Endodermal cell (in vitro differentiated cells): Measurements from ENCODE around the gene TRIM44. TPM values are rescaled to one million over a fixed set of nuclear protein-coding genes. Genes with fewer than 3 reads are reported as not detected.

Source experiments
- DNase-seq: peaks from one replicate; pipeline ENCODE4 v3.0.0-alpha.2; 2017
- H3K27ac ChIP-seq: 2 replicates; pipeline ENCODE4 v1.5.1; 2013; ENCODE audit warnings: mild to moderate bottlenecking, low read depth, low read length, moderate library complexity
- H3K27me3 ChIP-seq: 2 replicates; pipeline ENCODE4 v1.6.1; 2013; ENCODE audit warnings: mild to moderate bottlenecking, low read length, moderate library complexity; ENCODE audit not compliant: insufficient read depth, control insufficient read depth, poor library complexity, severe bottlenecking
- H3K36me3 ChIP-seq: 2 replicates; pipeline ENCODE4 v1.7.0; 2013; ENCODE audit warnings: mild to moderate bottlenecking, low read length, moderate library complexity; ENCODE audit not compliant: control insufficient read depth, insufficient read depth
- H3K4me1 ChIP-seq: one replicate; pipeline ENCODE4 v1.7.0; 2013; ENCODE audit warnings: low read length; ENCODE audit not compliant: control insufficient read depth, insufficient read depth
- H3K4me3 ChIP-seq: 2 replicates; pipeline ENCODE4 v1.5.1; 2013; ENCODE audit warnings: mild to moderate bottlenecking, low read length, moderate library complexity
- H3K9ac ChIP-seq: 2 replicates; pipeline ENCODE4 v1.6.1; 2013; ENCODE audit warnings: mild to moderate bottlenecking, low read length, moderate library complexity; ENCODE audit not compliant: poor library complexity, severe bottlenecking; ENCODE audit errors: extremely low read depth
- H3K9me3 ChIP-seq: 2 replicates; pipeline ENCODE4 v1.6.1; 2013; ENCODE audit warnings: mild to moderate bottlenecking, low read length, moderate library complexity; ENCODE audit not compliant: control insufficient read depth
- H3K27ac Mint-ChIP-seq: 2 replicates; pipeline ENCODE4 v1.8.0; 2020; ENCODE audit warnings: mixed read lengths
- H3K27me3 Mint-ChIP-seq: 2 replicates; pipeline ENCODE4 v1.8.0; 2021; ENCODE audit warnings: mild to moderate bottlenecking, mixed read lengths; ENCODE audit not compliant: insufficient read depth
- H3K36me3 Mint-ChIP-seq: 2 replicates; pipeline ENCODE4 v1.8.0; 2020; ENCODE audit warnings: low read depth, mixed read lengths
- H3K4me1 Mint-ChIP-seq: 2 replicates; pipeline ENCODE4 v1.8.0; 2020; ENCODE audit warnings: mixed read lengths
- H3K4me3 Mint-ChIP-seq: 2 replicates; pipeline ENCODE4 v1.8.0; 2020; ENCODE audit warnings: mild to moderate bottlenecking, moderate library complexity, mixed read lengths
- H3K9me3 Mint-ChIP-seq: 2 replicates; pipeline ENCODE4 v1.8.0; 2020; ENCODE audit warnings: mild to moderate bottlenecking, mixed read lengths
- WGBS, 2 experiments: methylation state at CpG; one replicate each; pipeline versions ENCODE4 v1.1.5 to v1.1.7; 2013; ENCODE audit warnings: missing lambda C conversion rate in 2 of 2, mixed read lengths in 1 of 2; ENCODE audit not compliant: insufficient coverage in 1 of 2, insufficient read length in 1 of 2; 5-methylcytosine and 5-hydroxymethylcytosine counted together
- total RNA-seq, 2 donors: library from RNA; stranded (reverse); fragmentation: NEBNext Ultra II Directional in 1 of 2; extraction: Animal tissue kit (Norgen Biotek cat#: 25700) in 1 of 2; gene quantifications; 2 replicates in 1 of 2; 3 replicates in 1 of 2; pipeline ENCODE4 v1.2.1, GENCODE V29; 2021
- TF ChIP-seq, protein P1 (sequence below): fragments of 200-600 bp; sonication (generic); conservative IDR thresholded peaks from 2 replicates; pipeline ENCODE4 v1.5.0; 2021; ENCODE audit warnings: antibody characterized with exemption, mild to moderate bottlenecking

The TRIM44 gene
- total RNA-seq, 2 donors from 2014 or later: 48.5 to 63.8 TPM

DNA sequence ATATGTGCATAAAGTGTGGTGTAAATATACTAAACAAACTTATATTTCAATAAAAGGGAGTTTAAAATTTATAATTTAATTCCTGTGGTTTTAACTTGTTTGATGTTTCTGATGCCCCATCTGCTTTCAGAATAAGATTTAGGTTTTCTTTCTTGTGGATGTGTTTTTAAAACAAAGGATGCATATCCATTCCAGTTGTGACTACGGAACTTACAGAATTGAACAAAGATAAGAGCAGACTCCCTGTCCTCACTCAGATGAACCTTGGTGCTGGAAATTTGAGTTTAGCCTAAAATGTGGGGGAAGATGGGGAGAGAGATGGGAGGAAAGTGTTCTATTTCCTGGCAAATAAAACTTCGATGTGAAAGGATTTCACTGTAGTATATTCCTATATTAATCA, 41.8 kb upstream of the TRIM44 start:
- 75 to 100% methylated on average over 1 to 2 of the region's 2 CpGs for WGBS, 2 experiments
- Histone ChIP-seq H3K27me3 (peaks cover 32% of the 10 kb centered on the region), H3K27ac (no peak overlapping the region), H3K4me1 (peaks cover 3% of the 10 kb centered on the region), H3K9ac (peak overlapping the region; percentile 67), H3K4me3 (peak overlapping the region; percentile 85), H3K9me3 (no peaks in the 10 kb centered on the region), H3K36me3 (no peaks in the 10 kb centered on the region)
- Mint-ChIP-seq H3K27me3 (peaks cover 71% of the 10 kb centered on the region), H3K4me1 (peaks cover 2% of the 10 kb centered on the region), H3K36me3 (no peaks in the 10 kb centered on the region), H3K9me3 (peaks cover 1% of the 10 kb centered on the region), H3K27ac (no peak overlapping the region), H3K4me3 (peak overlapping the region; percentile 66)
- no peak for DNase-seq
- TF ChIP-seq, protein P1, sequence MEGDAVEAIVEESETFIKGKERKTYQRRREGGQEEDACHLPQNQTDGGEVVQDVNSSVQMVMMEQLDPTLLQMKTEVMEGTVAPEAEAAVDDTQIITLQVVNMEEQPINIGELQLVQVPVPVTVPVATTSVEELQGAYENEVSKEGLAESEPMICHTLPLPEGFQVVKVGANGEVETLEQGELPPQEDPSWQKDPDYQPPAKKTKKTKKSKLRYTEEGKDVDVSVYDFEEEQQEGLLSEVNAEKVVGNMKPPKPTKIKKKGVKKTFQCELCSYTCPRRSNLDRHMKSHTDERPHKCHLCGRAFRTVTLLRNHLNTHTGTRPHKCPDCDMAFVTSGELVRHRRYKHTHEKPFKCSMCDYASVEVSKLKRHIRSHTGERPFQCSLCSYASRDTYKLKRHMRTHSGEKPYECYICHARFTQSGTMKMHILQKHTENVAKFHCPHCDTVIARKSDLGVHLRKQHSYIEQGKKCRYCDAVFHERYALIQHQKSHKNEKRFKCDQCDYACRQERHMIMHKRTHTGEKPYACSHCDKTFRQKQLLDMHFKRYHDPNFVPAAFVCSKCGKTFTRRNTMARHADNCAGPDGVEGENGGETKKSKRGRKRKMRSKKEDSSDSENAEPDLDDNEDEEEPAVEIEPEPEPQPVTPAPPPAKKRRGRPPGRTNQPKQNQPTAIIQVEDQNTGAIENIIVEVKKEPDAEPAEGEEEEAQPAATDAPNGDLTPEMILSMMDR: no peak

DNA sequence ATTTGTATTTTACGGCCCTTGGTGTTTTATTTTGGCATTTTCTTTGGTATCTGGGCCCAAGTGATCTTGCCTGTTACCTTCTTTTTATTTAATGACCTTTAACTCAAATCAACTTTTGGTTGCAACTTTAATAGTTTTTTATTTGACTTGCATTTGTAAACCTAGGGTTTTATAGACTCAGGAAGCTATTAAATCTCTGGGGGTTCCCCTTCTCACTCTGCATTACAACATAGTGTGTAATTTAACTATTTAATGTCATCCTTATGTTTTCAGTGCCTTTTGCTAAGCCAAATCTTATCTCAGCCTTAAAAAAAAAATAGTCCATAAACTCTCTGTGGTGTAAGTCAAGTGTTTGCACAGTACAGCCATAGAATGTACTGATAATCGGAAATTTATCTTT, 41.0 kb upstream of the TRIM44 start:
- Histone ChIP-seq H3K9ac (no peak overlapping the region), H3K9me3 (no peaks in the 10 kb centered on the region), H3K4me3 (peak overlapping the region; percentile 85), H3K36me3 (no peaks in the 10 kb centered on the region), H3K27me3 (peaks cover 39% of the 10 kb centered on the region), H3K4me1 (no peaks in the 10 kb centered on the region), H3K27ac (no peak overlapping the region)
- Mint-ChIP-seq H3K9me3 (peaks cover 1% of the 10 kb centered on the region), H3K4me3 (no peak overlapping the region), H3K4me1 (peaks cover 2% of the 10 kb centered on the region), H3K27me3 (peaks cover 79% of the 10 kb centered on the region), H3K27ac (no peak overlapping the region), H3K36me3 (no peaks in the 10 kb centered on the region)
- 80 to 100% methylated on average over 2 of the region's 2 CpGs for WGBS, 2 experiments
- DNase-seq: no peak
- TF ChIP-seq, protein P1: no peak

DNA sequence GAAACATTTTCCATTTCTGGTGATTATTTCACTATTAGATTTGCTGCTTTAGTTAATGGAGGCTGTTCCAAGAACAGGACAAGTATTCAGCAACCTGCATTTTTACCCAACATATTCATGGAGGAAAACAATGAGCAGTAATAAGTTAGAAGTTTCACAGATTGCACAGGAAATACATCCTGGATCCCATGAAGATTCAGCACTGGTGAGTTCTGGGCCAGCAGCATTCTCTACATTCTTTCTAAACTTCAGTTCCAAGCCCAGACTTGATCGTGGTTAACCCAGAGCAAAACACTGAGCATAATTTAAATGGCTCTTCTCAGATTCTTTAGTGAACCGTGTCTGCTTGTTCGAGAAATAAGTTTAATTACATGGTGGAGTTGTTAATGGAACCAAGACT, 40.5 kb upstream of the TRIM44 start:
- no peak overlapping the region for H3K27ac Mint-ChIP-seq
- H3K4me1 Mint-ChIP-seq: peaks cover 2% of the 10 kb centered on the region
- Histone ChIP-seq H3K4me3 (no peak overlapping the region), H3K27me3 (peaks cover 40% of the 10 kb centered on the region), H3K9ac (no peak overlapping the region), H3K4me1 (no peaks in the 10 kb centered on the region), H3K9me3 (no peaks in the 10 kb centered on the region), H3K27ac (no peak overlapping the region), H3K36me3 (no peaks in the 10 kb centered on the region)
- DNase-seq: no peak
- peaks cover 1% of the 10 kb centered on the region for H3K9me3 Mint-ChIP-seq
- H3K27me3 Mint-ChIP-seq: peaks cover 79% of the 10 kb centered on the region
- TF ChIP-seq, protein P1: no peak
- H3K36me3 Mint-ChIP-seq: no peaks in the 10 kb centered on the region
- no peak overlapping the region for H3K4me3 Mint-ChIP-seq
- 79% methylated on average over 3 of the region's 3 CpGs; no CpG with 5 or more reads in 1 of the 2 experiments for WGBS, 2 experiments
